BLaER1 treated with 17β-estradiol and CSF1 and Interleukin-3, amounts not matched to agents 10 nM and 100 nM (cell line): Measurements from ENCODE around the gene FOXF1.

Source experiments
- H3K27ac ChIP-seq, 11 experiments: shearing (Covaris generic); formaldehyde crosslinking; 2 replicates each; pipeline ENCODE4 v1.8.1; 2022
- H3K27me3 ChIP-seq, 11 experiments: shearing (Covaris generic); formaldehyde crosslinking; 2 replicates each; pipeline ENCODE4 v1.8.1; 2022
- H3K36me3 ChIP-seq, 11 experiments: shearing (Covaris generic); formaldehyde crosslinking; 2 replicates each; pipeline ENCODE4 v1.8.1; 2022
- H3K4me1 ChIP-seq, 10 experiments: shearing (Covaris generic); formaldehyde crosslinking; 2 replicates each; pipeline ENCODE4 v1.8.1; 2022
- H3K4me2 ChIP-seq, 11 experiments: shearing (Covaris generic); formaldehyde crosslinking; 2 replicates each; pipeline ENCODE4 v1.8.1; 2022
- H3K4me3 ChIP-seq, 10 experiments: shearing (Covaris generic); formaldehyde crosslinking; 2 replicates each; pipeline ENCODE4 v1.8.1; 2022
- H3K9ac ChIP-seq, 11 experiments: shearing (Covaris generic); formaldehyde crosslinking; 2 replicates each; pipeline ENCODE4 v1.8.1; 2022
- H3K9me3 ChIP-seq, 11 experiments: shearing (Covaris generic); formaldehyde crosslinking; replicated peaks in 1 of 11; 2 replicates each; pipeline ENCODE4 v1.8.1; 2022
- H4K20me1 ChIP-seq, 11 experiments: shearing (Covaris generic); formaldehyde crosslinking; 2 replicates each; pipeline ENCODE4 v1.8.1; 2022
- Cebpa-rat ChIP-seq, 11 experiments: shearing (Covaris generic); IDR thresholded peaks; 2 replicates each; pipeline ENCODE4 v1.8.1; 2022

Gene FOXF1

DNA sequence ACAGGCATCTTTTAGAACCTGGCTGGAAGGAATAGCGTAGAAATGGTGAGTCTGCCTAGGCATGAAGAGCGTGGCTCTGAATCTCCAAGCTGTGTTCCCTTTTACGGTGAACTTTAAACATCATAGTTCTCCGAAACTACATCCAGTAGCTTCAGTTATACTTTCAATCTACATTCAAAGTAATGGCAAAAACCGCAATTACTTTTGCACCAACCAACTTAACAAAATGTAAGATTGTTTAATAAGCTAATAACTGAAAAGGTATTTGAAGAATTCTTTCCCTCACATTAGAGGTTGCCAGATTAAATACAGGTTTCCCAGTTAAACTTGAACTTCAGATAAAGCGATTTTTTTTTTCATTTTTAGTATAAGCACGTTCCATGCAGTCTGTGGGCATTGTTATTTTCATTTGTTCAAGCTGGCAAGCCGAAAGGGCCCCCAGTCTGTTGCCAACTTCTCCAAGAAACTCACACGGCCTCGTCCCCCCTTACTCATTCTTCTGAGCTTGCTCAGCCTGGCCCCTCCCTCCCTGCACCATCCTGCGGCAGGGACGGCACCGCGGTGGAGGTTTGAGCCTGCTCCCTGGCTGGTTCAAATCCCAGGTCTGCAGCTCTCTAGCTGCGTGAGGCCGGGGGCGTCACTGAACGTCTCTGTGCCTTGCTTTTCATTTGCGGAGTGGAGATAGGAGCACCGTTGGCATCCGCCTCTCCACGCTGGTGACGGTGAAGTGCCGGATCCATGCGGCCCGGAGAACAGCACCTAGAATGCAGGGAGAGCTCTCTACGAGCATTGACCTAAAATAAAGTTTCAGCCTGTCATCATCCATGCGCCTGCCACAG, 48.2 kb downstream of the FOXF1 start:
- no peak for TF ChIP-seq Cebpa-rat (IDR thresholded peaks at IDR 0.05)
- no peaks in the 10 kb centered on the region for H3K27me3 ChIP-seq
- no peaks in the 10 kb centered on the region for H4K20me1 ChIP-seq
- no peak overlapping the region for H3K27ac ChIP-seq
- peaks cover 0 to 5% (median 0%) of the 10 kb centered on the region in 11 experiments; a peak in 1 of 22 replicates for H3K9me3 ChIP-seq
- H3K36me3 ChIP-seq: peaks cover 0 to 5% (median 0%) of the 10 kb centered on the region in 11 experiments; a peak in 4 of 22 replicates
- H3K4me1 ChIP-seq: peaks cover 11 to 18% (median 13%) of the 10 kb centered on the region in 10 experiments
- H3K9ac ChIP-seq: no peak overlapping the region
- H3K4me2 ChIP-seq: no peak overlapping the region
- H3K4me3 ChIP-seq: no peak overlapping the region

- H4K20me1 ChIP-seq: peaks cover 0 to 8% (median 0%) of the 10 kb centered on the region in 11 experiments; a peak in 1 of 22 replicates
- H3K4me3 ChIP-seq: no peak overlapping the region
- no peaks in the 10 kb centered on the region for H3K9me3 ChIP-seq
- H3K36me3 ChIP-seq: no peaks in the 10 kb centered on the region
- H3K9ac ChIP-seq: no peak overlapping the region
- H3K4me1 ChIP-seq: peaks cover 5 to 16% (median 10%) of the 10 kb centered on the region in 10 experiments; a peak in 17 of 20 replicates
- no peak overlapping the region for H3K27ac ChIP-seq
- H3K27me3 ChIP-seq: peaks cover 10 to 11% (median 11%) of the 10 kb centered on the region in 11 experiments
- no peak for TF ChIP-seq Cebpa-rat (IDR thresholded peaks at IDR 0.05)
- no peak overlapping the region for H3K4me2 ChIP-seq
Observed at GRCh38 chr16:86559802-86560305, 49.5 kb downstream of the FOXF1 start.

DNA sequence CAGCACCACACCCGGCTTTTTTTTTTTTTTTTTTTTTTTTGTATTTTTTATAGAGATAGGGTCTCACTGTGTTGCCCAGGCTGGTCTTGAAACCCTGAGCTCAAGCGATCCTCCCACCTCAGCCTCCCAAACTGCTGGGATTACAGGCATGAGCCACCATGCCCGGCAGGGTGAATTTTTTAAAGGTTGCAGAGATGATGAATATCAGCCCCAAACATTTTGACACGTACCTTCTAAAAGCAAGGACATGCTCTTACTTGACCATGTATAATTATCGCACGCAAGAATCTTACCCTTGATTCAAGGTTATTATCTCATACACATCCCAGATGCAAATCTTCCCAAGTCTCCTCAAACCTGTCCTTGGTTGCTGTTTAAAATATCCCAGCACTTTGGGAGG, 52.0 kb downstream of the FOXF1 start:
- no peak for TF ChIP-seq Cebpa-rat (IDR thresholded peaks at IDR 0.05)
- H3K36me3 ChIP-seq: no peaks in the 10 kb centered on the region
- peaks cover 35 to 36% (median 36%) of the 10 kb centered on the region in 11 experiments for H3K27me3 ChIP-seq
- no peak overlapping the region for H3K4me2 ChIP-seq
- H3K4me3 ChIP-seq: no peak overlapping the region
- no peak overlapping the region for H3K9ac ChIP-seq
- no peak overlapping the region for H3K27ac ChIP-seq
- H3K9me3 ChIP-seq: peaks cover 0 to 10% (median 0%) of the 10 kb centered on the region in 11 experiments; a peak in 4 of 22 replicates
- H3K4me1 ChIP-seq: peaks cover 0 to 15% (median 12%) of the 10 kb centered on the region in 10 experiments; a peak in 13 of 20 replicates
- peaks cover 0 to 22% (median 3%) of the 10 kb centered on the region in 11 experiments; a peak in 7 of 22 replicates for H4K20me1 ChIP-seq

GRCh38 chr16:86563469-86564345, 53.4 kb downstream of the FOXF1 start:
- H3K9me3 ChIP-seq: peaks cover 0 to 16% (median 0%) of the 10 kb centered on the region in 11 experiments; a peak in 4 of 22 replicates
- peak overlapping the region in 8 of 11 experiments; percentile 33 to 64 (median 42); a peak in 12 of 22 replicates for H3K9ac ChIP-seq
- H3K27me3 ChIP-seq: peaks cover 49% of the 10 kb centered on the region in 11 experiments
- H3K4me1 ChIP-seq: peaks cover 0 to 15% (median 12%) of the 10 kb centered on the region in 10 experiments; a peak in 13 of 20 replicates
- peak overlapping the region; percentile 6 to 86 (median 63); a peak in 21 of 22 replicates for H3K4me2 ChIP-seq
- no peak for TF ChIP-seq Cebpa-rat (IDR thresholded peaks at IDR 0.05)
- H3K36me3 ChIP-seq: no peaks in the 10 kb centered on the region
- peak overlapping the region in 2 of 10 experiments; percentile 16; a peak in 3 of 20 replicates for H3K4me3 ChIP-seq
- H3K27ac ChIP-seq: no peak overlapping the region
- H4K20me1 ChIP-seq: peaks cover 0 to 35% (median 10%) of the 10 kb centered on the region in 11 experiments; a peak in 11 of 22 replicates
